Kidney (tissue), 14 donors: ENCODE results near the gene ZNF592. TPM values are rescaled to one million over a fixed set of nuclear protein-coding genes. Genes with fewer than 3 reads are reported as not detected.
A peak's percentile ranks its signal among the peaks of the same experiment; 100 is the strongest.

ENCODE experiments used
- DNase-seq, 5 donors: peaks; one replicate each; pipeline ENCODE4 v3.0.0-alpha.2; 2013 to 2020
- FAIRE-seq: peaks from 2 replicates; lab custom pipeline; 2012; peaks lifted over from hg19 to GRCh38; lab: Jason Lieb, UNC
- H3K27ac ChIP-seq, 2 donors: one replicate each; pipeline ENCODE4 v1.7.0; 2013; ENCODE audit warnings: low read depth in 2 of 2, low read length in 2 of 2, inconsistent platforms in 1 of 2
- H3K27me3 ChIP-seq: one replicate; pipeline ENCODE4 v1.7.1; 2013; ENCODE audit warnings: low read length, inconsistent platforms; ENCODE audit not compliant: control insufficient read depth, insufficient read depth
- H3K36me3 ChIP-seq, 3 donors: one replicate each; pipeline versions ENCODE4 v1.7.0 to v1.7.1; 2013; ENCODE audit warnings: low read length in 3 of 3, control low read depth in 1 of 3, inconsistent platforms in 1 of 3; ENCODE audit not compliant: insufficient read depth in 3 of 3, control insufficient read depth in 2 of 3
- H3K4me1 ChIP-seq, 3 donors: one replicate each; pipeline versions ENCODE4 v1.7.0 to v1.7.1; 2013; ENCODE audit warnings: low read length in 3 of 3, inconsistent platforms in 1 of 3, low read depth in 1 of 3; ENCODE audit not compliant: control insufficient read depth in 2 of 3, insufficient read depth in 2 of 3
- H3K4me3 ChIP-seq, 3 donors: one replicate each; pipeline versions ENCODE4 v1.7.0 to v1.8.1; 2013; ENCODE audit warnings: low read length in 3 of 3, control low read depth in 1 of 3, inconsistent platforms in 1 of 3
- H3K9ac ChIP-seq, 3 donors: one replicate each; pipeline versions ENCODE4 v1.7.0 to v1.7.1; 2013; ENCODE audit warnings: low read length in 3 of 3, control low read depth in 1 of 3, inconsistent platforms in 1 of 3
- H3K9me3 ChIP-seq, 3 donors: one replicate each; pipeline versions ENCODE4 v1.7.0 to v1.7.1; 2013; ENCODE audit warnings: low read length in 3 of 3, control low read depth in 1 of 3, inconsistent platforms in 1 of 3; ENCODE audit not compliant: control insufficient read depth in 2 of 3, insufficient read depth in 1 of 3
- intact Hi-C: fragments of 100-400 bp; cut with DNase I; formaldehyde crosslinking; loops from one replicate; pipeline ENCODE4 v1.11.1; 2022
- polyA plus RNA-seq: library from polyadenylated mRNA; stranded (reverse); fragments of 350-450 nt; fragmentation: Illumina TruSeq; extraction: RNeasy Lipid Tissue Mini Kit (QIAGEN cat#74804); gene quantifications from one replicate; pipeline ENCODE4 v1.2.3, GENCODE V29; 2014; ENCODE audit warnings: low read depth, low replicate concordance; ENCODE audit not compliant: insufficient read depth
- total RNA-seq: library from RNA; stranded (reverse); fragmentation: NEBNext Ultra II Directional; extraction: Animal tissue kit (Norgen Biotek cat#: 25700); gene quantifications from one replicate; pipeline ENCODE4 v1.2.1, GENCODE V29; 2021
- TF ChIP-seq, protein P1 (sequence below): IDR thresholded peaks from 3 replicates; pipeline ENCODE4 v1.5.1; 2012; ENCODE audit warnings: mild to moderate bottlenecking, moderate library complexity, borderline replicate concordance; ENCODE audit not compliant: insufficient read depth; ENCODE audit errors: extremely low read depth
- donor health status: control.
- donor health status: control.
- donor health status: control.
- donor health status: control.
- donor health status: control.
- donor health status: DM: yes; HTN: yes; CAD: no.
- donor health status: Normal renal cell carcinoma (clear cell type).

ZNF592 gene
- total and polyA plus RNA-seq, 2 donors from 2014 or later: 6.9 to 31.6 TPM

DNA sequence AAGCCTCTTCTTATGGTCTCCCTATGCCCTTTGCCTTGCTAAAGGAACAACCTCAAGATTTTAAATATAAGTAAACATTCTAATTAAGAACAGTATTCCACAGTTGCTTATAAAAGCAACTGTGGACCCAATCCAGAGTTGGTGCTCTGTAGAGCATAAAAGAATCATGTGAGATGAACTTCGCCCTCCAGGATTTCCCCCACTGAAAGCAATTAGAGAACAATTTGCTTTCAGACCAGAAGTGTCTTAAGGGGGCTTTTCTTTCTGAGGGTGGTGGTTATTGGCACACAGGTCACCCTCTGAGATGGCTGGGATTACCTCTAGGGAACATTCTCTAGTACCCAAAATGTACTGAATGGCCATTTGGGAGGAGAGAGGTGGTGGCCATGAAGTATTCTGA lies 10.6 kb downstream of the ZNF592 start:
- peak in 2 of 5 donors; percentile 40 to 42 for DNase-seq
- peaks cover 0 to 53% (median 46%) of the 10 kb centered on the region in 3 donors for H3K4me1 ChIP-seq
- TF ChIP-seq, protein P1, sequence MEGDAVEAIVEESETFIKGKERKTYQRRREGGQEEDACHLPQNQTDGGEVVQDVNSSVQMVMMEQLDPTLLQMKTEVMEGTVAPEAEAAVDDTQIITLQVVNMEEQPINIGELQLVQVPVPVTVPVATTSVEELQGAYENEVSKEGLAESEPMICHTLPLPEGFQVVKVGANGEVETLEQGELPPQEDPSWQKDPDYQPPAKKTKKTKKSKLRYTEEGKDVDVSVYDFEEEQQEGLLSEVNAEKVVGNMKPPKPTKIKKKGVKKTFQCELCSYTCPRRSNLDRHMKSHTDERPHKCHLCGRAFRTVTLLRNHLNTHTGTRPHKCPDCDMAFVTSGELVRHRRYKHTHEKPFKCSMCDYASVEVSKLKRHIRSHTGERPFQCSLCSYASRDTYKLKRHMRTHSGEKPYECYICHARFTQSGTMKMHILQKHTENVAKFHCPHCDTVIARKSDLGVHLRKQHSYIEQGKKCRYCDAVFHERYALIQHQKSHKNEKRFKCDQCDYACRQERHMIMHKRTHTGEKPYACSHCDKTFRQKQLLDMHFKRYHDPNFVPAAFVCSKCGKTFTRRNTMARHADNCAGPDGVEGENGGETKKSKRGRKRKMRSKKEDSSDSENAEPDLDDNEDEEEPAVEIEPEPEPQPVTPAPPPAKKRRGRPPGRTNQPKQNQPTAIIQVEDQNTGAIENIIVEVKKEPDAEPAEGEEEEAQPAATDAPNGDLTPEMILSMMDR: no peak

DNA sequence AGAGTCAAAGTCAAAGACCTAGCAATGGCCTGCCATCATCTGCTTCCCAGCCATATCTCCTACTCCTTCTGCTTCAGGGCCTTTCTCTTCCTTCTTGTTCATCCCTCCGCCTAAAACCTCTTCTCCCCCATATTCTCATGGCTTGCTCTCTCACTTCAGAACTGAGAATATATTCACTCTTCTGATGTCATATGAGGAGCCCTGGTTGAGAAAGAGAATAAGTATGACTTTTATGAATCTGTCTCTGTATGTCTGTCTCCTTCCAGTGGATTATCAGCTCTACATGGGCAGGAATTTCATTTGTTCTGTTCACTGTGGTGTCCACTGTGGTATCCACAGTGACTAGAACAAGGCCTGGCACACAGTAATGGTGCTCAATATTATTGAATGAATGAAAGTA lies 11.8 kb downstream of the ZNF592 start:
- DNase-seq (no peak), FAIRE-seq (no peak)
- Histone ChIP-seq H3K4me3 (no peak overlapping the region), H3K27ac (no peak overlapping the region), H3K4me1 (peaks cover 0 to 53% (median 43%) of the 10 kb centered on the region in 3 donors), H3K36me3 (no peaks in the 10 kb centered on the region), H3K9me3 (no peaks in the 10 kb centered on the region), H3K27me3 (no peaks in the 10 kb centered on the region), H3K9ac (no peak overlapping the region)
- TF ChIP-seq, protein P1: no peak
- intact Hi-C loops: no loop called here

More for the DNA sequence above, 10.6 kb downstream of the ZNF592 start:
- FAIRE-seq: no peak
- no peak overlapping the region for H3K9ac ChIP-seq
- no peak overlapping the region for H3K4me3 ChIP-seq
- no peaks in the 10 kb centered on the region for H3K36me3 ChIP-seq
- no peaks in the 10 kb centered on the region for H3K27me3 ChIP-seq
- intact Hi-C loops: no loop called here
- no peaks in the 10 kb centered on the region for H3K9me3 ChIP-seq
- H3K27ac ChIP-seq: peak overlapping the region in 1 of 2 donors; percentile 44

DNA sequence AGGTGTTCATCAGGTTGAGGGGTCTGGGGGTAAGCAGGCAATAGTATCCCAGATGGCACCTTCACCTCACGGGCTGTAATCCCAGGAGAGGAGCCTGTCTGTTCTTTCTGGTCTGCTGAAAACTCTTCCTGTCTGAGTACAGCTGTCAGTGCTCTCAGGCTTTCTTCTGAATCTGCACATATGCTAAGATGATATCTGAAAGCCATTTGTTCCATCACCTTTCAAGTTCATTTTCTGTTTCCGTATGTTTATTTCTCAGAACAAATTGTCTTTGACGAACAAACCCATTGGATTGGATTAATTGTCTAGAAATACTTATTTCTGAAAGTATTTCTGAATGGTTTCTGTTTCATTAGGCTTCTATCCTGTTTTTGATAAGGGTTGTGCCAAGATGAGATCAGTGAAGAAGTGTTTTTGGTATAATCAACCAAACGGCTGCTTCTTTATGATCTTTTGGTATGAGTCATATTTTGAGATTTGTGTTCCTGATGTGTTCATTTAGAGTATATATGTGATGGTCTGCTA lies 13.3 kb downstream of the ZNF592 start:
- intact Hi-C loops: no loop called here

More for the DNA sequence above, 13.3 kb downstream of the ZNF592 start:
- H3K27ac ChIP-seq: no peak overlapping the region
- H3K4me3 ChIP-seq: no peak overlapping the region
- TF ChIP-seq, protein P1: no peak
- H3K36me3 ChIP-seq: peaks cover 0 to 6% (median 0%) of the 10 kb centered on the region in 3 donors
- H3K27me3 ChIP-seq: no peaks in the 10 kb centered on the region
- H3K9ac ChIP-seq: no peak overlapping the region
- peaks cover 0 to 41% (median 37%) of the 10 kb centered on the region in 3 donors for H3K4me1 ChIP-seq
- no peak for FAIRE-seq
- H3K9me3 ChIP-seq: no peaks in the 10 kb centered on the region
- DNase-seq: no peak
